Skeletal muscle satellite cell (primary cell): ENCODE results near the gene TMEM51.

ENCODE experiments used
- H3K27me3 ChIP-seq: 2 replicates; pipeline ENCODE4 v1.7.0; 2013; ENCODE audit warnings: low read length; ENCODE audit not compliant: control insufficient read depth, insufficient read depth
- H3K36me3 ChIP-seq: 2 replicates; pipeline ENCODE4 v1.7.0; 2013; ENCODE audit warnings: mild to moderate bottlenecking, control low read depth, low read length; ENCODE audit not compliant: insufficient read depth
- H3K4me1 ChIP-seq: 2 replicates; pipeline ENCODE4 v1.7.0; 2013; ENCODE audit warnings: low read length; ENCODE audit not compliant: control insufficient read depth, insufficient read depth
- H3K4me2 ChIP-seq: 2 replicates; pipeline ENCODE4 v1.7.0; 2013; ENCODE audit warnings: mild to moderate bottlenecking, low read length
- H3K4me3 ChIP-seq: 2 replicates; pipeline ENCODE4 v1.7.0; 2013; ENCODE audit warnings: low read length
- H3K9ac ChIP-seq: 2 replicates; pipeline ENCODE4 v1.7.0; 2013; ENCODE audit warnings: mild to moderate bottlenecking, low read depth, low read length, moderate library complexity
- H3K9me3 ChIP-seq: replicated peaks from 2 replicates; pipeline ENCODE4 v1.7.0; 2013; ENCODE audit warnings: mild to moderate bottlenecking, control low read depth, low read length

Gene TMEM51

DNA sequence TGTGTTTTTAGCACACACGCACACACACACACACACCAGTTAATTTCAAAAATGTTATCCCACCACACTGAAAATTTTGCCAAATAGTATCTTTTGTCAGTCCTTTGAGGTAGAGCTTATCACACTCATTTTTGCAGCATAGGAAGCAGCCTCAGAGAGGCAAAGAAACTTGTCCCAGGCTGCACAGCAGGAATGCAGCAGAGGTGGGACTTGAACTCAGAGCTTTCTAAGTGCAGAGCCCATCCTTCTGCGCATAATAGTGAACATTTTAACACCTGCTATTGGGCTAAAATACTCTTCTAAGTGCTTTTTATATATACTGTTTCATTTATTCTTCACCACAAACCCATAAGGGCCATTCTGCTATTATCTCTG, 108.4 kb downstream of the TMEM51 start:
- H3K4me3 ChIP-seq, result no peak overlapping the region
- no peaks in the 10 kb centered on the region for H3K36me3 ChIP-seq
- H3K4me2 ChIP-seq, result no peak overlapping the region
- H3K9ac ChIP-seq, result no peak overlapping the region
- peaks cover 16% of the 10 kb centered on the region for H3K27me3 ChIP-seq
- no peaks in the 10 kb centered on the region for H3K4me1 ChIP-seq
- H3K9me3 ChIP-seq, result no peaks in the 10 kb centered on the region

DNA sequence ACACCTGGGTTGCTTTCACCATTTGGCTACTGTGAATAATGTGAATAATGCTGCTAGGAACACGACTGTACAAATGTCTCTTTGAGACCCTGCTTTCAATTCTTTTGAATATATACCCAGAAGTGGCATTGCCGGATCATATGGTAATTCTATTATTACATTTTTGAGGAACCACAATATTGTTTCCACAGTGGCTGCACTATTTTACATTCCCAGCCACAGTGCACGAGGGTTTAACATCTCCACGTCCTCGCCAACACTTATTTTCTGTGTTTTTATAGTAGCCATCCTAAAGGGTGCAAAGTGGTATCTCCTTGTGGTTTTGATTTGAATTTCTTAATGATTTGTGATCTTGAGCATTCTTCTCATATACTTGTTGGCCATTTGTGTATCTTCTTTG, 109.2 kb downstream of the TMEM51 start:
- H3K4me1 ChIP-seq, result no peaks in the 10 kb centered on the region

DNA sequence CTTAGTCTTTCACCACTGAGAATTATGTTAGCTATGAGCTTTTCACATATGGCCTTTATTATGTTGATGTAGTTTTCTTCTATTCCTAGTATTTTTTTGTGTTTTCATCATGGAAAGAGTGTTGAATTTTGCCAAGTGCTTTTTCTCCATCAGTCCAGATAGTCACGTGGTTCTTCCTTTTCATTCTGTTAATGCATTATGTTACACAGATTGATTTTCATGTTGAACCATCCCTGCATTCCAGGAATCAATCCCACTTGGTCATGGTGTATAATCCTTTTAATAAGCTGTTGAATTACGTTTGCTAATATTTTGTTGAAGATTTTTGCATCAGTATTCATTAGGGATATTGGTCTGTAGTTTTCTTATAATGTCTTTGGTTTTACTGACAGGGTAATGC, 111.2 kb downstream of the TMEM51 start:
- H3K9me3 ChIP-seq, result no peaks in the 10 kb centered on the region
- H3K27me3 ChIP-seq, result peaks cover 7% of the 10 kb centered on the region
- H3K36me3 ChIP-seq, result no peaks in the 10 kb centered on the region
- no peak overlapping the region for H3K4me2 ChIP-seq
- no peak overlapping the region for H3K4me3 ChIP-seq
- H3K9ac ChIP-seq, result no peak overlapping the region
- H3K4me1 ChIP-seq, result no peaks in the 10 kb centered on the region

More for the DNA sequence above, 109.2 kb downstream of the TMEM51 start:
- Histone ChIP-seq H3K9ac (no peak overlapping the region), H3K36me3 (no peaks in the 10 kb centered on the region), H3K4me3 (no peak overlapping the region), H3K4me2 (no peak overlapping the region), H3K9me3 (no peaks in the 10 kb centered on the region), H3K27me3 (peaks cover 9% of the 10 kb centered on the region)
